GM23338 (cell line): ENCODE data around the gene DGKH. TPM values are rescaled to one million over a fixed set of nuclear protein-coding genes. Genes with fewer than 3 reads are reported as not detected.

Experiments
- ATAC-seq: fragments of 200-7000 bp; cut with Tn5 transposase; 3 replicates; pipeline ENCODE4 v1.9.1; 2020
- DNase-seq: peaks from one replicate; pipeline ENCODE4 v3.0.0-alpha.2; 2015; ENCODE audit warnings: low spot score
- H2AFZ ChIP-seq: fragments of 200-600 bp; sonication (generic); 2 replicates; pipeline ENCODE4 v1.8.0; 2016; ENCODE audit warnings: antibody characterized with exemption, mild to moderate bottlenecking, moderate library complexity
- H3F3A ChIP-seq: fragments of 200-600 bp; sonication (generic); replicated peaks from 2 replicates; pipeline ENCODE4 v1.8.0; 2017; ENCODE audit warnings: antibody characterized with exemption, mixed run types, low read depth
- H3K27ac ChIP-seq: fragments of 200-600 bp; sonication (generic); 2 replicates; pipeline ENCODE4 v1.6.1; 2016; ENCODE audit warnings: low read depth
- H3K27me3 ChIP-seq: fragments of 200-600 bp; sonication (generic); 2 replicates; pipeline ENCODE4 v1.8.0; 2016; ENCODE audit warnings: mild to moderate bottlenecking, mixed run types, moderate library complexity; ENCODE audit not compliant: insufficient read depth
- H3K36me3 ChIP-seq: fragments of 200-600 bp; sonication (generic); 2 replicates; pipeline ENCODE4 v1.8.0; 2016; ENCODE audit warnings: mild to moderate bottlenecking; ENCODE audit not compliant: insufficient read depth
- H3K4me1 ChIP-seq: fragments of 200-600 bp; sonication (generic); 2 replicates; pipeline ENCODE4 v1.8.0; 2016; ENCODE audit warnings: mild to moderate bottlenecking, moderate library complexity; ENCODE audit not compliant: insufficient read depth
- H3K4me2 ChIP-seq: fragments of 200-600 bp; sonication (generic); 2 replicates; pipeline ENCODE4 v1.7.1; 2017; ENCODE audit warnings: mixed run types
- H3K4me3 ChIP-seq: fragments of 200-600 bp; sonication (generic); 2 replicates; pipeline ENCODE4 v1.6.1; 2016; ENCODE audit warnings: mixed run types
- H3K79me2 ChIP-seq: fragments of 200-600 bp; sonication (generic); replicated peaks from 2 replicates; pipeline ENCODE4 v1.8.0; 2017; ENCODE audit warnings: mild to moderate bottlenecking; ENCODE audit not compliant: insufficient read depth
- H3K9me2 ChIP-seq: fragments of 200-600 bp; sonication (generic); 2 replicates; pipeline ENCODE4 v1.8.0; 2017; ENCODE audit not compliant: insufficient read depth
- H4K20me1 ChIP-seq: fragments of 200-600 bp; sonication (generic); replicated peaks from 2 replicates; pipeline ENCODE4 v1.8.0; 2017; ENCODE audit warnings: mild to moderate bottlenecking; ENCODE audit not compliant: insufficient read depth
- H3K27ac Mint-ChIP-seq: 2 replicates; pipeline ENCODE4 v1.8.0; 2020; ENCODE audit warnings: inconsistent platforms, mild to moderate bottlenecking, moderate library complexity, mixed read lengths
- H3K27me3 Mint-ChIP-seq: 3 replicates; pipeline ENCODE4 v1.8.0; 2022; ENCODE audit warnings: low read depth, mild to moderate bottlenecking, moderate library complexity, mixed read lengths, inconsistent platforms; ENCODE audit not compliant: insufficient read depth, poor library complexity
- H3K36me3 Mint-ChIP-seq: 3 replicates; pipeline ENCODE4 v1.8.0; 2021; ENCODE audit warnings: low read depth, mild to moderate bottlenecking, inconsistent platforms, moderate library complexity, mixed read lengths
- H3K4me1 Mint-ChIP-seq: 3 replicates; pipeline ENCODE4 v1.8.0; 2020; ENCODE audit warnings: mild to moderate bottlenecking, inconsistent platforms, mixed read lengths
- H3K4me3 Mint-ChIP-seq: 3 replicates; pipeline ENCODE4 v1.8.0; 2021; ENCODE audit warnings: moderate library complexity, mild to moderate bottlenecking, inconsistent platforms, mixed read lengths
- H3K9me3 Mint-ChIP-seq: 3 replicates; pipeline ENCODE4 v1.8.0; 2020; ENCODE audit warnings: moderate library complexity, mild to moderate bottlenecking, inconsistent platforms, mixed read lengths
- EZH2 ChIP-seq: fragments of 200-600 bp; sonication (generic); IDR thresholded peaks from one replicate; pipeline ENCODE4 v1.8.0; 2017; ENCODE audit warnings: antibody characterized with exemption, mild to moderate bottlenecking, low read depth; ENCODE audit not compliant: unreplicated experiment
- JUNB ChIP-seq: IDR thresholded peaks from one replicate; pipeline ENCODE4 v1.6.1; 2016; ENCODE audit warnings: antibody characterized with exemption; ENCODE audit not compliant: unreplicated experiment
- ZNF331 ChIP-seq: fragments of 250-450 bp; sonication (Bioruptor Pico); IDR thresholded peaks from 2 replicates; pipeline ENCODE4 v1.5.0; 2020; ENCODE audit warnings: low read depth, mild to moderate bottlenecking, moderate library complexity
- polyA plus RNA-seq: library from polyadenylated mRNA; unstranded; fragments of >200 nt; fragmentation: Nextera tagmentation; extraction: Ambion mirVana; gene quantifications from 2 replicates; pipeline ENCODE4 v1.2.1, GENCODE V29; 2016
- total RNA-seq: library from RNA; depleted of rRNA; stranded (reverse); fragments of >200 nt; shearing (Covaris generic); gene quantifications from 2 replicates; pipeline ENCODE4 v1.2.3, GENCODE V29; 2014
- TF ChIP-seq, protein P1 (sequence below): fragments of 250-450 bp; sonication (Bioruptor Pico); IDR thresholded peaks from 2 replicates; pipeline ENCODE4 v1.5.0; 2020; ENCODE audit warnings: mild to moderate bottlenecking, moderate library complexity
- TF ChIP-seq, protein P2 (sequence below): IDR thresholded peaks from one replicate; pipeline ENCODE4 v1.6.1; 2018; ENCODE audit warnings: antibody characterized with exemption; ENCODE audit not compliant: unreplicated experiment
- TF ChIP-seq, protein P3 (sequence below): IDR thresholded peaks from 2 replicates; pipeline ENCODE4 v1.6.1; 2016; ENCODE audit warnings: antibody characterized with exemption

The DGKH gene
- total and polyA plus RNA-seq, 2 experiments from 2014 or later = 2.1 to 7.5 TPM

DNA sequence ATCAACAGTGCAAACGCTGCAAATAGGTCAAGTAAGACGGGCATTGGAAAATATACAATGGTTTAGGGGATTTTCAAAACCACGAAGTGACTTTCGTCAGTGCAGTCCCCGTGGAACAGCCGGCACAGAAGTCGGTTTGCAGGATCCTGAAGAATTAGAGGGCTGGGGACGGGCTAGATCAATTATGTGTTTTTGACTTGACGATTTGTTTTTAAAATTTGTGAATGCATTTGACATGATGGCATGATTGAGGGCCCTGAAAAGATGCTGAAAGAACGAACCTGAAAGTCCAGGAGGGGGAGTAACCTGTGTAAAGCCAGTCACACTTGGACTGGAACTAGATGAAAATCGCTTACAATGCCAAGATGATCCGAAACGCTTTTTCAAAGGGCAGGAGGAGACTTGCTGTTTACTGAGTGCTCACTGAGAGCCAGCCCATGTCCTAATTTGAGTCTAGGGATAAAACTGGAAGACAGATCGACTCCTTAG lies 8.9 kb upstream of the DGKH start (continued):
- TF ChIP-seq, protein P1, sequence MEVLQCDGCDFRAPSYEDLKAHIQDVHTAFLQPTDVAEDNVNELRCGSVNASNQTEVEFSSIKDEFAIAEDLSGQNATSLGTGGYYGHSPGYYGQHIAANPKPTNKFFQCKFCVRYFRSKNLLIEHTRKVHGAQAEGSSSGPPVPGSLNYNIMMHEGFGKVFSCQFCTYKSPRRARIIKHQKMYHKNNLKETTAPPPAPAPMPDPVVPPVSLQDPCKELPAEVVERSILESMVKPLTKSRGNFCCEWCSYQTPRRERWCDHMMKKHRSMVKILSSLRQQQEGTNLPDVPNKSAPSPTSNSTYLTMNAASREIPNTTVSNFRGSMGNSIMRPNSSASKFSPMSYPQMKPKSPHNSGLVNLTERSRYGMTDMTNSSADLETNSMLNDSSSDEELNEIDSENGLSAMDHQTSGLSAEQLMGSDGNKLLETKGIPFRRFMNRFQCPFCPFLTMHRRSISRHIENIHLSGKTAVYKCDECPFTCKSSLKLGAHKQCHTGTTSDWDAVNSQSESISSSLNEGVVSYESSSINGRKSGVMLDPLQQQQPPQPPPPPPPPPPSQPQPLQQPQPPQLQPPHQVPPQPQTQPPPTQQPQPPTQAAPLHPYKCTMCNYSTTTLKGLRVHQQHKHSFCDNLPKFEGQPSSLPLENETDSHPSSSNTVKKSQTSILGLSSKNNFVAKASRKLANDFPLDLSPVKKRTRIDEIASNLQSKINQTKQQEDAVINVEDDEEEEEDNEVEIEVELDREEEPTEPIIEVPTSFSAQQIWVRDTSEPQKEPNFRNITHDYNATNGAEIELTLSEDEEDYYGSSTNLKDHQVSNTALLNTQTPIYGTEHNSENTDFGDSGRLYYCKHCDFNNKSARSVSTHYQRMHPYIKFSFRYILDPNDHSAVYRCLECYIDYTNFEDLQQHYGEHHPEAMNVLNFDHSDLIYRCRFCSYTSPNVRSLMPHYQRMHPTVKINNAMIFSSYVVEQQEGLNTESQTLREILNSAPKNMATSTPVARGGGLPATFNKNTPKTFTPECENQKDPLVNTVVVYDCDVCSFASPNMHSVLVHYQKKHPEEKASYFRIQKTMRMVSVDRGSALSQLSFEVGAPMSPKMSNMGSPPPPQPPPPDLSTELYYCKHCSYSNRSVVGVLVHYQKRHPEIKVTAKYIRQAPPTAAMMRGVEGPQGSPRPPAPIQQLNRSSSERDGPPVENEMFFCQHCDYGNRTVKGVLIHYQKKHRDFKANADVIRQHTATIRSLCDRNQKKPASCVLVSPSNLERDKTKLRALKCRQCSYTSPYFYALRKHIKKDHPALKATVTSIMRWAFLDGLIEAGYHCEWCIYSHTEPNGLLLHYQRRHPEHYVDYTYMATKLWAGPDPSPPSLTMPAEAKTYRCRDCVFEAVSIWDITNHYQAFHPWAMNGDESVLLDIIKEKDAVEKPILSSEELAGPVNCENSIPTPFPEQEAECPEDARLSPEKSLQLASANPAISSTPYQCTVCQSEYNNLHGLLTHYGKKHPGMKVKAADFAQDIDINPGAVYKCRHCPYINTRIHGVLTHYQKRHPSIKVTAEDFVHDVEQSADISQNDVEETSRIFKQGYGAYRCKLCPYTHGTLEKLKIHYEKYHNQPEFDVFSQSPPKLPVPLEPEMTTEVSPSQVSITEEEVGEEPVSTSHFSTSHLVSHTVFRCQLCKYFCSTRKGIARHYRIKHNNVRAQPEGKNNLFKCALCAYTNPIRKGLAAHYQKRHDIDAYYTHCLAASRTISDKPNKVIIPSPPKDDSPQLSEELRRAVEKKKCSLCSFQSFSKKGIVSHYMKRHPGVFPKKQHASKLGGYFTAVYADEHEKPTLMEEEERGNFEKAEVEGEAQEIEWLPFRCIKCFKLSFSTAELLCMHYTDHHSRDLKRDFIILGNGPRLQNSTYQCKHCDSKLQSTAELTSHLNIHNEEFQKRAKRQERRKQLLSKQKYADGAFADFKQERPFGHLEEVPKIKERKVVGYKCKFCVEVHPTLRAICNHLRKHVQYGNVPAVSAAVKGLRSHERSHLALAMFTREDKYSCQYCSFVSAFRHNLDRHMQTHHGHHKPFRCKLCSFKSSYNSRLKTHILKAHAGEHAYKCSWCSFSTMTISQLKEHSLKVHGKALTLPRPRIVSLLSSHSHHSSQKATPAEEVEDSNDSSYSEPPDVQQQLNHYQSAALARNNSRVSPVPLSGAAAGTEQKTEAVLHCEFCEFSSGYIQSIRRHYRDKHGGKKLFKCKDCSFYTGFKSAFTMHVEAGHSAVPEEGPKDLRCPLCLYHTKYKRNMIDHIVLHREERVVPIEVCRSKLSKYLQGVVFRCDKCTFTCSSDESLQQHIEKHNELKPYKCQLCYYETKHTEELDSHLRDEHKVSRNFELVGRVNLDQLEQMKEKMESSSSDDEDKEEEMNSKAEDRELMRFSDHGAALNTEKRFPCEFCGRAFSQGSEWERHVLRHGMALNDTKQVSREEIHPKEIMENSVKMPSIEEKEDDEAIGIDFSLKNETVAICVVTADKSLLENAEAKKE = no peak
- no peak for TF ChIP-seq ZNF331 (CRISPR knock-in tag)
- no peak for TF ChIP-seq EZH2

DNA sequence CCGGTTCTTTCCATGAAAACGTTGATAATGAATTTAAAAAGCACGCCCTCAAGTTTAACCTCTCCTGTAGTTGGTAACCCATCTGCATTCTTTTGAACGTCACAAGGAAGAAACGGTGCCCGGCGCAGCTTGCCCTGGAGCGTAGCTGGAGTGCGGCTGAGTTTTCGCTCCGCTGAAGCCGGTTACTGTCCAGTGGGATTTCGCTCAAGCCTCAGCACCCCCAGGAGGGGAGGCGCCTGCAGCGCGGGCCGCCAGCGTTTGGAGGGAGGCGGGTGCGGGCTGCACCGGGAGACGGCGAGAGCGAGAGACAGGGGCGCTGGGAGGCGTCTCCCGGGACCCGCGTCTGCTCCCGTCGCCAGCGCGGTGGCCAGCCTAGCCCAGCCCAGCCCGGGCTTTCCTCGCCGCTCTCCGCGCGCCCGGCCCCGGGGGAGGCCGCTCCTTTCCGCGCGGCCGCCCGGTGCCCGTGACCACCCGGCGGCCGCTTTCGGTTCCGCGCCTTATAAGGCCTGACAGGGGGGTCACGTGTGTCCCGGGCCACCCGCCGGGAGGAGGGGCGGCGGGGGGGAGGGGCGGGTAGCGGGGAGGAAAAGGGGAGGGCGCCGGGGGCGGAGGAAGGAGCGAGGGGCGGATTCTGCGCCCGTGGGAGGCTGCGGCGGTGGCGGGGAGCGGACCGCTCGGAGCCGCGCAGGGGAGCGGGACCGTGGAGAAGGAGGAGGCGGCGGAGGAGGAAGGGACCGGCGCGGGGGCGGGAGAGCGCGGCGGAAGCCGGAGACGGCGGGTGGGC lies 8.3 kb upstream of the DGKH start:
- peaks cover 6% of the 10 kb centered on the region for H3K36me3 Mint-ChIP-seq
- peak overlapping the region; percentile 73 for H3K4me3 Mint-ChIP-seq
- Histone ChIP-seq H3K9me2 (no peaks in the 10 kb centered on the region), H2AFZ (peak overlapping the region; percentile 96), H3K27me3 (peaks cover 78% of the 10 kb centered on the region), H3F3A (peaks cover 19% of the 10 kb centered on the region), H3K27ac (peak overlapping the region; percentile 66; the same call in 1 of the 2 replicates), H4K20me1 (peaks cover 10% of the 10 kb centered on the region), H3K36me3 (0 out of 2 replicates have a peak, but pooled peaks cover 4% of the 10 kb centered on the region), H3K4me1 (peaks cover 14% of the 10 kb centered on the region), H3K4me3 (peak overlapping the region; percentile 87), H3K79me2 (peaks cover 16% of the 10 kb centered on the region), H3K4me2 (peak overlapping the region; percentile 98)
- H3K4me1 Mint-ChIP-seq = peaks cover 19% of the 10 kb centered on the region
- H3K9me3 Mint-ChIP-seq = peaks cover 10% of the 10 kb centered on the region
- no peak overlapping the region for H3K27ac Mint-ChIP-seq
- peaks cover 34% of the 10 kb centered on the region for H3K27me3 Mint-ChIP-seq
- DNase-seq (peak; percentile 77), ATAC-seq (peak; percentile 64)
- TF ChIP-seq EZH2 = peak; percentile 31
- TF ChIP-seq, protein P2, sequence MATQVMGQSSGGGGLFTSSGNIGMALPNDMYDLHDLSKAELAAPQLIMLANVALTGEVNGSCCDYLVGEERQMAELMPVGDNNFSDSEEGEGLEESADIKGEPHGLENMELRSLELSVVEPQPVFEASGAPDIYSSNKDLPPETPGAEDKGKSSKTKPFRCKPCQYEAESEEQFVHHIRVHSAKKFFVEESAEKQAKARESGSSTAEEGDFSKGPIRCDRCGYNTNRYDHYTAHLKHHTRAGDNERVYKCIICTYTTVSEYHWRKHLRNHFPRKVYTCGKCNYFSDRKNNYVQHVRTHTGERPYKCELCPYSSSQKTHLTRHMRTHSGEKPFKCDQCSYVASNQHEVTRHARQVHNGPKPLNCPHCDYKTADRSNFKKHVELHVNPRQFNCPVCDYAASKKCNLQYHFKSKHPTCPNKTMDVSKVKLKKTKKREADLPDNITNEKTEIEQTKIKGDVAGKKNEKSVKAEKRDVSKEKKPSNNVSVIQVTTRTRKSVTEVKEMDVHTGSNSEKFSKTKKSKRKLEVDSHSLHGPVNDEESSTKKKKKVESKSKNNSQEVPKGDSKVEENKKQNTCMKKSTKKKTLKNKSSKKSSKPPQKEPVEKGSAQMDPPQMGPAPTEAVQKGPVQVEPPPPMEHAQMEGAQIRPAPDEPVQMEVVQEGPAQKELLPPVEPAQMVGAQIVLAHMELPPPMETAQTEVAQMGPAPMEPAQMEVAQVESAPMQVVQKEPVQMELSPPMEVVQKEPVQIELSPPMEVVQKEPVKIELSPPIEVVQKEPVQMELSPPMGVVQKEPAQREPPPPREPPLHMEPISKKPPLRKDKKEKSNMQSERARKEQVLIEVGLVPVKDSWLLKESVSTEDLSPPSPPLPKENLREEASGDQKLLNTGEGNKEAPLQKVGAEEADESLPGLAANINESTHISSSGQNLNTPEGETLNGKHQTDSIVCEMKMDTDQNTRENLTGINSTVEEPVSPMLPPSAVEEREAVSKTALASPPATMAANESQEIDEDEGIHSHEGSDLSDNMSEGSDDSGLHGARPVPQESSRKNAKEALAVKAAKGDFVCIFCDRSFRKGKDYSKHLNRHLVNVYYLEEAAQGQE = no peak
- no peak for TF ChIP-seq JUNB
- TF ChIP-seq, protein P3, sequence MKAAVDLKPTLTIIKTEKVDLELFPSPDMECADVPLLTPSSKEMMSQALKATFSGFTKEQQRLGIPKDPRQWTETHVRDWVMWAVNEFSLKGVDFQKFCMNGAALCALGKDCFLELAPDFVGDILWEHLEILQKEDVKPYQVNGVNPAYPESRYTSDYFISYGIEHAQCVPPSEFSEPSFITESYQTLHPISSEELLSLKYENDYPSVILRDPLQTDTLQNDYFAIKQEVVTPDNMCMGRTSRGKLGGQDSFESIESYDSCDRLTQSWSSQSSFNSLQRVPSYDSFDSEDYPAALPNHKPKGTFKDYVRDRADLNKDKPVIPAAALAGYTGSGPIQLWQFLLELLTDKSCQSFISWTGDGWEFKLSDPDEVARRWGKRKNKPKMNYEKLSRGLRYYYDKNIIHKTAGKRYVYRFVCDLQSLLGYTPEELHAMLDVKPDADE = no peak
